NCI-H1417 (cell line): ENCODE data around the gene POM121C.
"Not testable (repeated sequence)": the region's sequence is repeated elsewhere in the genome, so short reads cannot be mapped to it uniquely, and the experiment has no call there.

Source experiments
- DNase-seq, 3 experiments: peaks; one replicate each; lab custom pipeline; 2025; lab: John Stamatoyannopoulos, UW

Gene POM121C

DNA sequence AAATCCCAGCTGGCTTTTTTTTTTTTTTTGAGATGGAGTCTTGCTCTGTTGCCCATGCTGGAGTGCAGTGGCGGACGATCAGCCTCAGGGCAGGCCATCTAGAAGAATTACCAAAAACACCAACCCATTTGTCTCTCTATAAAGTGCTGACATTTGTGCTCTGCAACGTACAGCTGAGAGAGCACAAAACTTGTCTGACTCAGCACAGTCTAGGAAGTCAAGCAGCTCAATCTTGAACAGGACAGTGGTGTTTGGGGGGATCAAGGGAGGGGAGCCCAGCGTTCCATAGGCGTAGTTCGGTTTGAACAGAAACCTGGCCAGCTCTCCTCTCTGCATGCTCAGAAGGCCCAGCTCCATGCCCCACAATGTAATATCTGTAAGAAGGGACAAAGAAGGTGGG lies 92.9 kb downstream of the POM121C start:
- not testable (repeated sequence) for DNase-seq

- not testable (repeated sequence) for DNase-seq
These were observed 111.4 kb downstream of the POM121C start for GRCh38 chr7:75374519-75375317.

GRCh38 chr7:75374144-75374518 lies 112.0 kb downstream of the POM121C start:
- not testable (repeated sequence) for DNase-seq

DNA sequence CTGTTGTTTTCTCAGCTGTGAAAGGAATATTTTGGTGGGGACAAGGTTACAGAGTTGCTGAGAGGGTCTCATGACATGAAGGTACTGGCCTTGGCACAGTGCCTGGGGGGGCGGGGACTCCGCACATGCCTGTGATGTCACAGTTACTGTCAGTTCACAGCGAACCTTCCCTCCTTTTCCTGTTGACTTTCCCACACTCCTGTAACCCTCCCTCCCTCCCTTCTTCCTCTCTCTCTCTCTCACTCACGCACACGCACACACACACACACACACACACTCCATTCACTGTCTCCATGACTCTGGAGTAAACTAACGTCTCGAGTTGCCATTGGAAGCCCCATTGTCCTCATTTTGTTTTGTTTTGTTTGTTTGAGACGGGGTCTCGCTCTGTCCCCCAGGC lies 118.8 kb downstream of the POM121C start:
- DNase-seq, result not testable (repeated sequence)
